HG03097 (cell line): ENCODE results near the gene ZFPM1.

Experiments
- ATAC-seq: cut with Tn5 transposase; IDR thresholded peaks from one replicate; pipeline ENCODE4 v1.9.1; 2021; ENCODE audit not compliant: unreplicated experiment, low FRiP score

Gene ZFPM1

DNA sequence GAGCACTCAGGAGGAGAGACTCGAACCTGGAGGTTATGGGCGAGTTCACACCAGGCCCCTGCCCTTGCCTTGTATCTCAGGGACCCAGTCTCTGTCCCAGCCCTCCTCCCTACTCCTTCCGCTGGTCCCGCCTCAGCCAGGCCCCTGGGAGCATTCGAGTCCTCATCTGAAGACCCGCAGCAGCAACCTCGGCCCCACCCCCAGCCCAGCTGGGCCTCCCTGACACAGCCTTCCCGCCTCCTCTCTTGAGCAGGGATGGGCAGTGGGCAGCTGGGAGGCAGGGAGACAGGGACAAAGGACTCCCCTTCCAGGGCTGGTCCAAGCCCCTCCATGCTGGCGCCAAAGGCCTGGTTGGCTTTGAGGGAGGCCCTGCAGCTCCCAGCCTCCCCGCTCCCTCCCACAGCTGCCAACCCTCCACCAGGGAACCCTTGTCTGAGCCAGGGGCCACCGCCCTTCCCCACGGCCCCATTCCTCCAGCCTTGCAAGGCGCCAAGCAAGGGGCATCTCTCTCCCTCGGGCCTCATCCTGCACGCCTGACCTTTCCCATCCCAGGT is 101.7 kb downstream of the ZFPM1 start:
- no peak for ATAC-seq

DNA sequence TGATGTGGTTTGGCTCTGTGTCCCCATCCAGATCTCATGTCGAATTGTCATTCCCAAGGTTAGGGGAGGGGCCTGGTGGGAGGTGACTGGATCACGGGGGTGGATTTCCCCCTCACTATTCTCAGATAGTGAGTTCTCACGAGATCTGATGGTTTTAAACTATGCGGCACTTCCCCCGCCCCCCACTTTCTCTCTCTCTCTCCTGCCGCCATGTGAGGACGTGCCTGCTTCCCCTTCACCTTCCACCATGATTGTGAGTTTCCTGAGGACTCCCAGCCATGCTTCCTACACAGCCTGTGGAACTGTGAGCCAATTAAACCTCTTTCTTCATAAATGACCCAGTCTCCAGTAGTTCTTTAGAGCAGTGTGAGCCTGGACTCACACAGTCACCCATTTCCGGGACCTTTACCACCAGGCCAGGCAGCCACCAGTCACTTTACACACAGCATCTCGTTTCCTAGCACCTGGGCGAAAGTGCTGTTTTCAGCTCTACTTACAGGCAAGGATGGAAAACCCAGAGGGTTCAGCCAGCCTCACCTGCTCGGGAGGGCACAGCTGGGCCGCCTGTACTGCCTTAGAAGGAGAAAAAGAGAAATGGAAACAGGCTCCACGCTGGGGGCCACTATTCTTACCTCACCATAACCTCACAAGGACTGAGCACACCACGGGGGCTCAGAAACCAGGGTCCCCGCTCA is 103.4 kb downstream of the ZFPM1 start:
- no peak for ATAC-seq

DNA sequence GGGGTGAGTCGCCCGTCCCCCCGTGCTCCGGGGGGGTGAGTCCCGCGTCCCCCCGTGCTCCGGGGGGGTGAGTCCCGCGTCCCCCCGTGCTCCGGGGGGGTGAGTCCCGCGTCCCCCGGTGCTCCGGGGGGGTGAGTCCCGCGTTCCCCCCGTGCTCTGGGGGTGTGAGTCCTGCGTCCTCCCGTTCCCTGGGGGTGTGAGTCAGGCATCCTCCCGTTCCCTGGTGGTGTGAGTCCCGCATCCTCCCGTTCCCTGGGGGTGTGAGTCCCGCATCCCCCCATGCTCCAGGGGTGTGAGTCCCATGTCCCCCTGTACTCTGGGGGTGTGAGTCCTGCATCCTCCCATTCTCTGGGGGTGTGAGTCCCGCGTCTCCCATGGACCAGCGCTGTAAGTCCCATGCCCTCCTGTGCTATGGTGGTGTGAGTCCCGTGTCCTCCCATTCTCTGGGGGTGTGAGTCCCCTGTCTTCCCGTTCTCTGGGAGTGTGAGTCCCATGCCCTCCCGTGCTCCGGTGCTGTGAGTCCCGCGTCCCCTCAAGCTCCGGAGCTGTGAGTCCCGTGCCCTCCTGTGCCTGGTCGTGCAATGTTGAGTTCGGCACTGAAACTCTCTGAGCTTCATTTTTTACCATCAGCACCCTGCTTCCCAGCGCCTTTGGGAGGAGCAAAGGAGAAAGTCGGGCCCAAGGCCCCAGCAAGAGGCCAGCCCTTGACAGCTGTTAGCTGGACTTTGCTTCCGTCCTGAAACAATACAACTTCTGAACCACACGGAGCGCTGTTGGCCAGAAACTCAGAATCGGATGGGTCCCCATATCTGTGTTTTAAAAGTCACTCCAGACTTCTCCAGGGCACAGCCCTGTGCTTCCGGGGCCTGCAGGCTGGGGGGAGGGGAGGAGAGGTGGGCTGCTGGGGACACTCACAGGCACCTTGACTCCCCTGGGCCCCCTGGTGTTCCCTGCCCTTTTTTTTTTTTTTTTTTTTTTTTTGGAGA is 105.7 kb downstream of the ZFPM1 start:
- ATAC-seq, result no peak

DNA sequence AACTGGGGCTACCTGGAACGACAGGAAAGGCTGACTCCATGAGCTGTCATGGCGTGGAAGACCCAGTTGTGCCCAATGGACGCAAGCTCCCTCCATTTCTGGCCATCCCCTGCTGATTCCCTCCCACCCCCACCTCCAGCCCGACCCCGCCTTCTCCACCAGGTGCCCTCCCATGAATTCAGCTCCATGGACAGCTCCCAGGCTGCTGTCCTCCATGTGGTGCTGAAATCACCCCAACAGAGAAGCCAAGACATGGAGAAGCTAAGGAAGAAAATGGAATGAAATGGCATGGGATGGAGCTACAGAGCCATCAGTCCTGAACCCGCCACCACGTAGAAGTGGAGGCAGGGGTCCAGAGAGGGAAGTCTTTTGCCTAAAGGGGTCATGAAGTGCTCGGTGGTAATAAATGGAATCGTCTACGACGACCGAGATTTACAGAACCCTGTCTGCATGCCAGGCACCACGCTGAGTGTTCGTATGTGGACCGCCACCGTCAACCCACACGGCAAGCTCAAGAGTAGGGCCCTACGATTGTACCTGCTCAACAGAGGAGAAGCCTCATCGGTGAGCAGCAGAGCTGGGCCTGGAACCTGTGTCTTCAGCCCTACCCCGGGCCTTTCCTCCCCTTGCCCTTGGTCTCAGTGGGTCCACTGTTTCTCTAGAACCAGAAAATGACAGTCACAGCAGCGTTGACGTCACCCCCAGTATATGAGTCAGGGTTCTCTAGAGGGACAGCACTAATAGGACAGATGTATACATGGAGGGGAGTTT is 107.8 kb downstream of the ZFPM1 start:
- no peak for ATAC-seq

DNA sequence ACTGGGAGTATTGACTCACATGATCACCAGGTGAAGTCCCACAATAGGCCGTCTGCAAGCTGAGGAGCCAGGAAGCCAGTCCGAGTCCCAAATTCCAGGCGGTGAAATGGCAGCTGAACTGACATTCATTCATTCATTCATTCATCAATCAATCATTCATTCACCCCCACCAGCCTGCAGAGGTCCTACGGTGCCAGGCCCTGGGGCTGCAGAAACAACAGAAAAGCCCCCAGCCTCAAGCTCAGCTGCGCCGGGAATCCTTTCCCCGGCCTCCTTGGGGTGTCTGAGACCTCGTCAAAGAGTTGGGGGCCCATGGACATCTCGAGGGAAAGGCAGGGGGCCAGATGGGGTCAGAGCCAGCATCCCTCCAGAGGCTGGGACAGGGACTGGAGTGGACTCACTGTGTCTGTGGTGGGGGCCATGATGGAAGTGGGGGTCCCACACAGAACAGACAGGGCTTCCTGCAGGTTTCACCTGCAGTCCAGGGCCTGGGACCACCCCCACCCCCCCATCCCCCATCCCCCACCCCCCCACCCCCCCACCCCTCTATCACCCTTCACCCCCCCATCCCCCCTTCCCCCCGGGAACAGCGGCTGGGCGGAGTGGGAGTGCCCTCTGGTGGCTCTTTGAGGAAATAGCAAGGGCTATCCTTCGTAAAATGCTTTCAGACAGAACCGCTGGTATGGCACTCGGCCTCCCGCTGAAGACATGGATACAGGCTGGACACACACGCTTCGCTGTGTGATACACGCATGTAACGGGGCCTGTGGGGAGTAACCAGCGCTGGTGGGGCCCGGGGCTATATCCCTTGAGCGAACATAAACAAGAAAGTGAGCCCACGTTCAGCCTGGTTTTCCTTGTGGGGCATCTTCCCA is 108.6 kb downstream of the ZFPM1 start:
- ATAC-seq, result no peak

DNA sequence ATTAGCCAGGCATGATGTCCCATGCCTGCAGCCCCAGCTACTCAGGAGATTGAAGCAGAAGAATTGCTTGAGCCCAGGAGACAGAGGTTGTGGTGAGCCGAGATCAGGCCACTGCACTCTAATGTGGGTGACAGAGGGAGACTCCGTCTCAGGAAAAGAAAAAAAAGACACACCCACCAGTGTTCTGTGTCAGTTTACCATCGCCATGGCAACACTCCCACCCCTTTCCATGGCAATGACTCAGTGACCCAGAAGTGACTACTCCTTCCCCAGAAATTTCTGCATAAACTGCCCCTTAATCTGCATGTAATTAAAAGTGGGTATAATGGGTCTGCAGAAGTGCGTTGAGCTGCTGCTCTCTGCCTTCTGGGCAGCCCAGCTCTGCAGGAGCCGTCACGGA is 113.1 kb downstream of the ZFPM1 start:
- no peak for ATAC-seq

DNA sequence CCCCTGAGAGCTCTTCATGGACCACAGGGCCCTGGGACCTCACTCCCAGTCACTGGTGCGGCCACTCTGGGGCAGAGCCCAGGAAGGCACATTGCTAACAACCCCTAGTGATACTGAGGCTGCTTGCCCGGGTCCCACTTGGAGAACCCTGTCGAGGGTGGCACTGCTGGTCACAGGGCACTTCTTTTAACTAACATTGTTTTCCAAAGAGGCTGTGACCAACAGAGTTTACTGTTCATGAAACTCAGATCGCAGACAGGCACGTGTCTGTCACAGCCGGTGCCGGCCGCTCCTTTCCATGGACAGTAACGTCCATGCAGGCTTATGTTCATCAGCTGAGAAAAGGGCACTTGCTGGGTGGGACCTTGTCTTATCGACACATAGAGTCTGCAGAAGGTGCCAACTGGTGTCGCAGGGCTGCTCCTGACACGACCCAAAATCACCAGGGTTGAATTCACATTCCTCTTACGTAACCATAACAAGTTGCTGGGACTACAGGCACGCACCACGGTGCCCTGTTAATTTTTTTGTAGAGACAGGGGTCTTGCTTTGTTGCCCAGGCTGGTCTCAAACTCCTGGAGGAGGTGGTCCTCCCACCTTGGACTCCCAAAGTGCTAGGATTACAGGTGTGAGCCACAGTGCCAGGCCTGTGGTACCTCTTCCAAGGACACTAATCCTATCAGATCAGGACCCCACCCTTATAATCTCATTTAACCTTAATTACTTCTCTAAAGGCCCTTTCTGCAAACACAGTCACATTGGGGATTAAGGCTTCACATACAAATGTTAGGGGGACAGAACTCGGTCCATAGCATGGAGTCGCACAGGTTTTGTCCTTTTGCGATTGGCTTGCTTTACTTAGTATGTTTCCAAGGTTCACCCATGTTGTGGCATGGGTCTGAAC is 115.9 kb downstream of the ZFPM1 start:
- ATAC-seq, result no peak

DNA sequence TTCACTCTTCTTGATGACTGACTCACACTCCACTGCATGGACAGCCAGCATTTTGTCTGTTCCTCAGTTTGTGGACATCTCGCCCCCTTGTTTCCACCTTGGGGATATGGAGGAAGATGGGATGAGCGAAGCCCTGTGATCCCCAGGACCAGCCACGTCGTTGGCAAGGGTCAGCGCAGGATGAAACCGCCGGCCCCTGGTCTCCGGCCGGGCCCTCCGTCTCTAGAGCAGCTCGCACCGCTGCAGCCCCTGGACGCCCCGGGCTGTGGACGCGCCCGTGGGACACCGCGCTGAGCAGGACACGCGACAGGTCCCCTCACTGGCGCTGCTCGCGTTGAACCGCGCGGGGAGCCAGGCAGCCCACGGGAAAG is 116.5 kb downstream of the ZFPM1 start:
- no peak for ATAC-seq

DNA sequence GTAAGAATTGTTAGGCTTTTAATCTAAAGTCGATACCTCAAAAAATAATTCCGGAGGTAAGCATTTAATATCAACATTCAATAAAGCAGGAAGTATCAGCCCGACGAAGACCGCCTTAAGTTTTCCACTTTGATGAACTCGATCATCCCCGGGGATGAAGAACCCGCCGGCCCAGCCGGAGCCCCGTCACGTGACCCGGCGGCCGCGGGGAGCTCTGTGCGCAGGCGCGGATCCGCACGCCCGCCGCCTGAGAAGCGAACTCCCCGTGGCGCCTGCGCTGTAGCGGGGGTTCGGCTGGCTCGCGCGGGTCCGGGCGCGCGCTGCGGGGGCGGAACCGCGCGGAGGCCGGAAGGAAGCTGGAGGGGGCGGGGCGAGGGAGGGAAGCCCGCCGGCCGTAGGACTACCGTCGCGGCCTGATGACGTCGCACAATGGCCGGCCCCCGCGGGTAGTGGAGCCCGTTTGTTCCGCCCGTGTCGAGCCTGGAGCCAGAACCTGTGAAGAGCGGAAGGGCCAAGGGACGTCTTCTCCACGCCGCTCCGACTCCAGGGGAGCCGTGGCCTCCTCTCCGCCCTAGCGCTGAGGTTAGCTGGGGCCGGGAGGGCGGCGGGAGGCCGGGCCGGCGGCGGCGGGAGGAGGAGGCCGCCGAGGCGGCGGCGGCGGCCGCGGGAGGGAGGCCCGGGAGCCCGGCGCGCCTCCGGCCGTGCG is 117.1 kb downstream of the ZFPM1 start, which contains the start of gene ZC3H18:
Gene ZC3H18, plus strand, starts transcription at position 419 of the 706 bp plus-strand sequence. CDS start 6,721 bp downstream, outside the sequence.
- ATAC-seq, result peak; percentile 68

DNA sequence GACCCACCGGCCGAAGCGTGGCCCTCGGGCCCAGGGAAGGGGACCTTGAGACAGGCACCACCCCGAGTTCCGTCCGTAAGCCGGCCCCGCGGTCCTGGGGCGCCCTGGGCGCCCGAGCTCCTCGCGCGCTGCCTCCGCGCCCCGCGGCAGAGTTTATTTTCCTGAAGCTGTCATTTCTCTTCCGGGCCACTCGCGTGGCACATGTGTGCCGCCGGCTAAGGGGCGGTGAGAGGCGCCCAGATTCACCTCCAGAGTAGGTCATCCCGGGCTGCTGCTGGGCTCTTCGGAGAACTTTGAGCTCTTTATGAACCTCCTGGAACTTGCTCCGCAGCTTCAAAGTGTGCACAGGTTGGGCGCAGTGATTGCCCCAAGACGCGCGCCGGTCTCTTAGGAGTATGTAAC is 117.6 kb downstream of the ZFPM1 start:
- ATAC-seq, result peak; percentile 7

DNA sequence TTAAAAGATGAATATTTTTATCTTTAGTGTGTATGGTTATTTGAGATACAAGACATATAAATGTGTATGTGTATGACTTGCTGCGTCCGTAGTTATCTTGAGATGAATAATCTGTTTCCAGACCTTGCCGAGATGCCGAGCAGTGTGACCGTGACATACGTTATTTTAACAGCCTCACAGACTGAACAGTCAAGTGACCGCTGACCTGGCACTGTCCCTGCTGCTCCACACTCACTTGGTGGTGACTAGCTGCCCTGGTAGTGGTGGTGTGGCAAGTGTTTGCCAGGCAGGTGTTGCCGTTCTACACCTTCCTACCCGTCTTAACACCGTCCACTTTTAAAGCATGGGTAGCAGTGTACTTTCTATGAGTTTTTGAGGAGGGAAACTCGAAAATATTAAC is 122.2 kb downstream of the ZFPM1 start:
- ATAC-seq, result no peak

DNA sequence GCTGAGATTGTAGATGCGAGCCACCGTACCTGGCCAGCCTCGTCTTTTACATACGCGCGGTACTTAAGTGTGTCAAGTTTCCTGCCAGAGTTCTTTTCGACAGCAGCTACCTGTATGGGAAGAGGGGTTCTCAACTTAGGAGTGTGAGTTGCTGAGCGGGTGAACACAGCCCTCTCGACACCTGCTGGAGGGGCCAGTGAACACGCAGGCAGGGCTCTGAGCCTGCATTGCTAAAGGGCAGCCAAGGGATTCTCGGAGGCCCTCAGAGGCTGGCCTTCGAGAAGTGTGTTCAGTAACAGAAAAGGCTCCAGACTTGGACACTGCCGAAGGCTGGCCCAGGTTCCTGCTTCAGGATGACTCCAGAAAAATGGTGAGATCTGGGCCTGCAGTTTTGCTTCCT is 123.2 kb downstream of the ZFPM1 start:
- ATAC-seq, result no peak

DNA sequence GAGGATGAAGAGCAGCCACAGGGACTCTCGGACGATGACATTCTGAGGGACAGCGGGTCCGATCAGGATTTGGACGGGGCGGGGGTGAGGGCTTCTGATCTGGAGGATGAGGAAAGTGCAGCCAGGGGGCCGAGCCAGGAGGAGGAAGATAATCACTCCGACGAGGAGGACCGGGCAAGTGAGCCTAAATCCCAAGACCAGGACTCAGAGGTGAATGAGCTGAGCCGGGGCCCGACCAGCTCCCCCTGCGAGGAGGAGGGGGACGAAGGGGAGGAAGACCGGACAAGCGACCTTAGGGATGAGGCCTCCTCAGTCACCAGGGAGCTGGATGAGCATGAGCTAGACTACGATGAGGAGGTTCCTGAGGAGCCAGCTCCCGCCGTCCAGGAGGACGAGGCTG is 124.1 kb downstream of the ZFPM1 start:
- no peak for ATAC-seq

DNA sequence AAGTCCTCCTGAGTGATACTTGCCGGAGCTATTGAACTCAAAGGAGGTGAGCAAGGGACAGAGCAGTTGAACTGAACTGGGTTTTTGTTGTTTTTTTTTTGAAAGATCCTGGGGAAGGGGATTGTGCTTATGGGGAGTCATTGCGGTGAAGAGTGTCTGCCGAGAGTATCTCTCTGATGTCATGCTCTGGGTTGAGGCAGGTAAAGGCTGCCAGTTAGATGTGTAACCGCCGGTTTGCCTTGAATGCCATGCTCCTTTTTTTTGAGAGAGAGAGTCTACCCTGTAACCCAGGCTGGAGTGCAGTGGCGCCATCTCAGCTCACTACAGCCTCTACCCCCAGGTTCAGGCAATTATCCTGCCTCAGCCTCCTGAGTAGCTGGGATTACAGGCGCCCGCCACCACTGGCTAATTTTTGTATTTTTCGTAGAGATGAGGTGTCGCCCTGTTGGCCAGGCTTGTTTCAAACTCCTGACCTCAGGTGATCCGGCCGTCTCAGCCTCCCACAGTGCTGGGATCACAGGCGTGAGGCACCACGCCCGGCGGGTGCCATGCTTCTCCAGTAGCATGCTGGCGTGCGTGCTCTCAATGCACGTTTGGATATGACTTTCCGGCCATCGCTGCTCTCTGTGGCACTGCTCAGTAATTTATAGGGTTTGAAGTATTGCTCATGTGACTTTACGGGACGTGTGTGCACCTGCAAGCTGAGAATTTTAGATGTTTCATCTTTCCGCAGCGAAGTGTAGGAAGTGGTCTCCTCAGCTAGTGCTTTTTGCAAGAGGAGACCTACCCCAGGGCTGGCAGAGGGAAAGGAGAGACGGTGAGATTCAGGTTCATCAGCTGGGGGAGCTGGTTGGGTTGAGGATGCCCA is 125.6 kb downstream of the ZFPM1 start:
- ATAC-seq, result no peak

DNA sequence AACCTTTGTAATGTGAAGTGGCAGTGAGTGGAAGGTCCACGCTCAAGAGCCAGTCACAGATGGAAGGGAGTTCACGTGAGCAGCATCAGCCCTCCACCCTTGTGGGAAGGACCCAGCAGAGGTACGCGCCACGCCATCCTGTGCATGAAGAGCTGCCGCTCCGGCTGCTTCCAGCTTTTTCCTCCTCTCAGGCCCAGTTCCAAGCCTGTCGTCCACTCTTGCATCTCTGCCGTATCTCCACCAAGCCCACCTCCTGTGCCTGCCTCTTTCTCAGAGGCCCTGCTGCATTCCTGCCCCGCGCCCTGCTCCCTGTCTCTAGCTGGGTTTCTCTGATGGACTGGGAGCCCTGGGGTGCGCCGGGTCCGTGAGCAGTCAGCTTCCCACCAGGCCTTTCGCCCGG is 127.3 kb downstream of the ZFPM1 start:
- no peak for ATAC-seq

DNA sequence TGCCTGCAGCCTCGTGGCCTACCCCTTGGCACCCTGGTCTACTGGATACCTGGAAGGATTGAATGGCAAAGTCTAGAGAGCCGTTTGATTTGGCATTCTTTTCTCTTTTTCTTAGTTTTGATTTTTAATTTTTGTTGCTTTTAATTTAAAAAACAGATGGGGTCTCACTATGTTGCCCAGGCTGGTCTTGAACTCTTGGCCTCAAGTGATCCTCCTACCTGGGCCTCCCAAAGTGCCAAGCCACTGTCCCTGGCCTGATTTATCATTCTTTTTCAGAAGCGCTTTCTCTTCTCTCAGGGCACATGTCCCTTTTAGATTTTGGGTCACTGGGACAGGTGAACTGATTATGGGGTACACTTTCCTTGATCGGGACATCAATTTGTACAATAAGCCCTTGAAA is 128.0 kb downstream of the ZFPM1 start:
- no peak for ATAC-seq

DNA sequence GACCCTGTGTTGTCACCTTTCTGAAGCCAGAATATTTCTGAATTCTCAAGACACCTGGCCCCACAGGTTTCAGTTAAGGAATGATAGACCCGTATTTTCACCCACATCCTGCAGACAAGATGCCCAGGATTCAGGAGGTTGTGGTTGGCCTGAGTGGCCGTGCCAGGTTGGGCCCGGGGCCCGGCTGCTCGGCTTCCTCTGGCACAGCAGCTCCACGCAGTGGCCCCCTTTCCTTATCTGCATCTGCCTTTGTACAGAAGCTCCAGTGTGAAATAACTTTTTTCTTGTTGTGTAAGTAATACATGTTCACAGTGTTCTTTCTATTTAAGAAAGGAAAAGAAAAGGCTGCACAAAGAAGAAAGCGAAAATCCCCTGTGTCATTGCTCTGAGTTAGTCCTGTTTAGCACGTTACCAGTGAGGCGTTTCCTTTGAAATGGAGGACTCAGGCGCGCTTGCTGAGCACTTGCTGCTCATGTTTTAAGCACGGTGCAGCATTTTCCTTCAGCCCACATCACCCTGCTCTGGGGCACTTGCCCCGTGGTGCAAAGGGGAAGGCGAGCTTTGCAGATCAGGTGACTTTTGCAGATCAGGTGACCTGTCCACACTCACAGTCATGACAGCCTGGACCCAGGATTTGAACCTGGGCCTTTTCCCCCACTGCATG is 130.0 kb downstream of the ZFPM1 start:
- no peak for ATAC-seq
